Eye (tissue), 1 donor: ENCODE measurements around the gene SERPINB8.
"Not testable (repeated sequence)": the region's sequence is repeated elsewhere in the genome, so short reads cannot be mapped to it uniquely, and the experiment has no call there.

ENCODE experiments used
- DNase-seq: peaks from one replicate; pipeline ENCODE4 v3.0.0-alpha.2; 2015

Gene SERPINB8, protein sequence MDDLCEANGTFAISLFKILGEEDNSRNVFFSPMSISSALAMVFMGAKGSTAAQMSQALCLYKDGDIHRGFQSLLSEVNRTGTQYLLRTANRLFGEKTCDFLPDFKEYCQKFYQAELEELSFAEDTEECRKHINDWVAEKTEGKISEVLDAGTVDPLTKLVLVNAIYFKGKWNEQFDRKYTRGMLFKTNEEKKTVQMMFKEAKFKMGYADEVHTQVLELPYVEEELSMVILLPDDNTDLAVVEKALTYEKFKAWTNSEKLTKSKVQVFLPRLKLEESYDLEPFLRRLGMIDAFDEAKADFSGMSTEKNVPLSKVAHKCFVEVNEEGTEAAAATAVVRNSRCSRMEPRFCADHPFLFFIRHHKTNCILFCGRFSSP

DNA sequence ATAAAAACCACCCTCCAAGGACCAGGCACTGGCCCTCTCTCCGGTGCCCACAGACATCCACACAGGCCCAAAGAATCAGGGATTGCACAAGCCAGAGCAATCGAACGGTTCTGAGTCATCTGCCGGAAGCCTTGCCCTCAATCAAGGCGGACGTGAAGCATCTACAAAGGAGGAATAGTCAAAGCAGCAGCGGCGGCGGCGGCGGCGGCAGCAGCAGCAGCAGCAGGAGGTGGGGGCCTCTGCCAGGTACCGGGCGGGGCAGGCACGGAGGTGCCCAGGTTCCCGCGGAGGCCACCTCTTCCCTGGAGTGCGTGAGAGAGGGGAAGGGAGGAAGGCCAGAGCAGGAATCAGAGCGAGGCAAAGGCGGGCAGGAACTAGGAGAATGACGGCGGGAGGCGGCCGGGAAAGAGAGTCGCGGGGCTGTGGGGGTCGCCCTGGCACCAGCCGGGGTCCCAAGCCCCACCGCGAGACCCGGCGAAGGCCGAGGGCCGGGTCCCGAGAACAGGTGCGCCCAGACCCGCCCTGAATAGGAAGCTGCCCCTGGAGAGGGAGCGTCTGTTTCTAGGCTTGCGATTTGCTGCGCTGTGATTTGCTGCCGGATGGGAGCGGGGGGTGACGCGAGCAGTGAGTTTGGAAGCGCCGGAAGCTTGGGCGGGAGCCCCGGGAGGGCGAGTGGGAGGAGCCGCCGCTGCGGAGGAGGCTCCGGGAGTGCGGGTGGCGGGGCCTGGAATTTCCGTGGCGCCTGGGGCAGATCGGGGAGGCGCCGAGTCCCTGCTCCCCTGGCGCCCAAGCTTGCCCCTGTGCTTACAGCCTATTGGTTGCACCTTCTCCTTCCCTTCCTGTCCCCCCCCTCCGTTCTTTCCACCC lies at the start of gene SERPINB8:
SERPINB8 (plus strand) TSS at position 140 of the 867 bp plus-strand sequence. CDS start 8,228 bp downstream, outside the sequence.
- DNase-seq, result peak; percentile 98

DNA sequence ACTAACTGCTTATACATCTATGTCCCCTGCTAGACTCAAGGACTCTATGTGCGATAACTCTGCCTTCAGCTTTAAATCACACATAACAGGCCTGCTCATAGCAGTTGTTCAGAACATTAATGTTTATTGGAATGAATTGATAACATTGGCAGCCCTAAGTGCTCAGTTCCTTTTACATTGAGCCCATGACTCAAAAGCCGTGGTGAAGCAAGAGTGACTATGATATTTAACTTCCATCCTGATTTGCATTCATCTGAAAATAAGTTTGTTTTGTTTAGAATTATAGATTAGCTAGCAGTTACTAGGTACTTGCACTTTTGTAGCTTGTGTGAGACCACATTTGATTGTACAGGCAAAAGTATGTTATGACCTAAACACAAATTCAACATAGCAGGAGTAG lies 47.8 kb upstream of the SERPINB8 start:
- no peak for DNase-seq

GRCh38 chr18:63924551-63924950 lies 45.3 kb upstream of the SERPINB8 start:
- no peak for DNase-seq

GRCh38 chr18:63928331-63928730 lies 41.5 kb upstream of the SERPINB8 start:
- DNase-seq, result no peak

DNA sequence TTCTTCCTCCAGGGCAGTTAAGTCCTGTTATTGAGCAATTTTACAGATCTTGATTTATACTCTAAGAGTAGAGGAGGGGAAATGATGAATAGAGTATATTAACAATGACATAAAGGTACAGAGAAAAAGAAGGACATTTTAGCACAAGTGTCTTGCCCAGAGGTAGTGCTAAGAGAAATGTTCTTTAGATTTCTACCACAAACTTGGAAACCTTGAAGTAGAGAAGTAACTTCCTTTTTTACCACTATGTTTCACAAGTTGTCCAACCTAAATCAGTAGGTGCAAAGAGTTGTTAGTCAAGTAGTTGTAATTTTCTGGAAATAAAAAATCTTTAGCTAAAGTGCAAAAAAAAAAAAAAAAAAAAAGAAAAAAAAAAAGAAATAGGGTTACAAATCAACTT lies 40.5 kb upstream of the SERPINB8 start:
- DNase-seq, result not testable (repeated sequence)

GRCh38 chr18:63930773-63931354 lies 39.0 kb upstream of the SERPINB8 start:
- no peak for DNase-seq

GRCh38 chr18:63936156-63936931 lies 33.5 kb upstream of the SERPINB8 start:
- peak; percentile 92 for DNase-seq

- no peak for DNase-seq
Observed at GRCh38 chr18:63936932-63937393, 32.9 kb upstream of the SERPINB8 start.

- DNase-seq, result no peak
Observed at GRCh38 chr18:63940008-63940407, 29.9 kb upstream of the SERPINB8 start.

- DNase-seq, result not testable (repeated sequence)
Observed at GRCh38 chr18:63940543-63941050, 29.3 kb upstream of the SERPINB8 start.

GRCh38 chr18:63947051-63947790 lies 22.7 kb upstream of the SERPINB8 start:
- no peak for DNase-seq

GRCh38 chr18:63949068-63949737 lies 20.7 kb upstream of the SERPINB8 start, which contains the start of gene HMSD:
TSS of gene HMSD (plus strand) at chr18:63949301. CDS start at chr18:63953456, 4,155 bp downstream.
- peak; percentile 43 for DNase-seq

- DNase-seq, result no peak
Observed at GRCh38 chr18:63951302-63951705, 18.6 kb upstream of the SERPINB8 start.

DNA sequence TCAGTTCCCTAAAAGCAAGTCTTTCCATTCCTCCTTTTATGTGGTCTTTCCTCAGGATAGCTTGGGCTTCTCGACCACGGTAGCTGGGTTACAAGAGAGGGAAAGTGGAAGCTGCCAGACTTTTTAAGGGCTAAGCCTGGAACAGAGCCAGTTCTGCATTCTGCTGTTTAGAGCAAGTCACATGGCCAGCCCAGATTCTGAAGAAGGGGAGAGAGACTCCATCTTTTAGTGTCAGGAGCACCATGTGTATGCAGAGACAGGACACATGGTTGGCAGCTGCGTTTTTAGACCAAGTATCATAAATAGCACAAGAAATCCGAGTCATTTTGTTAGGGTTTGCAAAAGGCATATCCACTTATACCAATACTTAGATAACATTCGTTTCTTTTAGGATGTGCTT lies 16.1 kb upstream of the SERPINB8 start:
- DNase-seq, result no peak

DNA sequence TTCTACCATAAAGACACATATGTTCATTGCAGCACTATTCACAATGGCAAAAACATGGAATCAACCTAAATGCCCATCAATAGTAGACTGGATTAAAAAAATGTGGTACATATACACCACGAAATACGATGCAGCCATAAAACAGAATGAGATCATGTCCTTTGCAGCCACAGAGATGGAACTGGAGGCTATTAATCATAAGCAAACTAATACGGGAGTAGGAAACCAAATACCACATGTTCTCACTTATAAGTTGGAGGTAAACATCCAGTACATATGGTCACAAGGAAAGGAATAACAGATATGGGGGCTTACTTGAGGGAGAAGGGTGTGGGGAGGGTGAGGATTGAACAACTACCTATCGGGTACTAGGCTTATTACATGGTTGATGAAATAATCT lies 13.1 kb upstream of the SERPINB8 start:
- DNase-seq, result no peak

DNA sequence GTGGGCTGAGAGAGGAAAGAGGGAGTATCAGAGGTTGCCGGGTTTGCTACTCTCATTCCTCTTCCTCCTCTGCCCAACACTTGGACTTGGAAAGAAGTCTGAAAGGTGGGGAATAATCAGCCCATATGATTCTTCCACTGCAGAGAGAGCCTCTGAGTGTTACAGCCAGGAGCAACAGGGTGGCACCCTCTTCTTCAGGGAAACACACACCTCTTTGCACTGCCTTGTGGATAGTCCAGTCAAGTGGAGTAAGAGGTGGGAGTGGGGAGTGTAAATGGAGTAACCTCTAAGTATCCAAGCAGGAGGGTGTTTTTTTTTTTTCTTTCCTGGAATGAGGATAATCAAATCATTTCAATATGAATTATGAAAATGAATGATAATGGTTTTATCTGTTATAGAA lies 9.0 kb upstream of the SERPINB8 start:
- no peak for DNase-seq

- no peak for DNase-seq
Observed at GRCh38 chr18:63961435-63961980, 8.4 kb upstream of the SERPINB8 start.

GRCh38 chr18:63962137-63962536 lies 7.7 kb upstream of the SERPINB8 start:
- DNase-seq, result no peak

DNA sequence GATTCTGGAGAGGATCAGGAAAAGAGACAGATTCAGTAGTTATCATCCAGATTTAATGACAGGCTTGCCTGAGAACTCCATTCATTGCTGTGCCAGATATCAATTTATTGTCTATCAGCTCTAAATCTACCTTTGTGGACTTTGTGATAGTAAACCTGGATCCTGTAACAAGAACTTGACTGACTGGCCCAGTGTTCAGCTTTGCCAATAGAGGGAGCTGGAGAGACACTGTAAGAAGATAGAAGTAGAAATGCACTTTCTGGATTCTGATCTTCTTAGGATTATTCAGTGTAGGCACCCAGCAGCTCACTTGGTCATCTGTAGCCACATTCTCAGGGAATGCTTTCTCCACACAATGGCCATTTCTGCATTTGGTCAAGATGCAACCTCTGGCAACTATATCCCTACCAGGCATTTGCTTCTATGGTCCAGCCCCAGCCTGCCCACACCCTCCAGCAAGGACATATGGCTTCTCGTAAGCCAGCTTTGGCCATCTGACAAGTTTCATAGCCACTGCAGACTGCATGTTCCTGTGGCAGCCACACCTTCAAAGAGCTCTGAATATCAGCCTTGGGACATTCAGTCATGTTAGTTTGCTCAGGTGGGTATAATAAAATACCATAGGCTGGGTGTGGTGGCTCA lies 6.1 kb upstream of the SERPINB8 start:
- DNase-seq, result peak; percentile 48

GRCh38 chr18:63964908-63965307 lies 5.0 kb upstream of the SERPINB8 start:
- no peak for DNase-seq
